Measurements from ENCODE around the gene PVALEF.

DNA sequence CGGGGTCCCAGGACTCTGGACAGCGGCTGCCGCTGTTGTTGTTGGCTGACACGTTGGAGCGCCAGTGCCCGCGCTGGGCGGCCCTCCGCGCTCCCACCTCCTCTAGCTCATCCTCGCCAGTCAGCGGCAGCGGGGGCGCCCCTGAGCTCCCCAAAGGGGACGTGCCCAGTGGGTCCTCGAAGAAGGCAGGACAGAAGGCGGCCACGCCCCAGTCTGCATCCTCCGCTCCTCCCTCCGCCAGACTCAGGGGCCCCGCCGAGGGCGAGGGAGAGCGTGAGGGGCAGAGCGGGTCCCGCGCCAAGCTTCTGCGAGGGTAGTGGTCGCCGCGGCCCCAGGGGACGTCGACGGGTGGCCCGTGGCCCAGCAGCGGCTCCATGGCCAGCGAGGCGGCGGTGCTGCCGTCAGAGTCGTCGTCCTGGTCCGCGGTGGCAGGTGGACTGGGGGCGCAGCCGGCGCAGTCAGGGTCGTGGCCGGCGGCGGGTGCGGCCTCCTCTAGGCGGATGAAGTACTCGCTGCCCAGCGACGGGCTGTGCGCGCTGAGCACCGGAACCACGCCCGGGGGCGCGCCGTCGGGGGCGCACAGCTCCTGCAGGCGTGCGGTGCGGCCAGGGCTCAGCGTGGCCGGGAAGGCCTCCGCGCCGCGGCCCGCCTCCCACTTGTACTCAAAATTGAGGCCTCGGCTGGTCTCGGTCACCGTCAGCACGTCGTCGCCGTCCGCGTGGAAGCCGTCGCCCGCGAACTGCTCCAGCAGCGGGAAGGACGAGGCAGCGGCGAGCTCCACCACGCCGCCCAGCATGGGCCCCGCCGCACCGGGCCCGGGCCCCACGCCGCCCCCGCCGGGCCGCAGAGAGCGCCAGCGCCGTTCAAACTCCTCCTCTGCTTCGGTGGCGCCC is 43.2 kb upstream of the PVALEF start:
- TF ChIP-seq SUZ12 (IDR thresholded peaks at IDR 0.05; ENCODE audit: extremely low read depth, insufficient read depth, insufficient read length) (no peak), YY1 (IDR thresholded peaks at IDR 0.05; ENCODE audit: insufficient read depth, insufficient read length) (no peak), ZNF274 (IDR thresholded peaks at IDR 0.05; ENCODE audit: low read depth, low read length) (no peak)

All from NT2/D1 (cell line).